Vagina (tissue), 2 donors: ENCODE measurements around the gene HELQ. TPM values are rescaled to one million over a fixed set of nuclear protein-coding genes. Genes with fewer than 3 reads are reported as not detected.

ENCODE experiments used
- DNase-seq, 2 donors: peaks; one replicate each; pipeline ENCODE4 v3.0.0-alpha.2; 2017; ENCODE audit errors: extremely low spot score in 2 of 2
- H3K27ac ChIP-seq: fragments of 200-600 bp; sonication (generic); one replicate; pipeline ENCODE4 v1.5.1; 2019
- H3K27me3 ChIP-seq: fragments of 200-600 bp; sonication (generic); one replicate; pipeline ENCODE4 v1.5.1; 2019
- H3K36me3 ChIP-seq, 2 donors: fragments of 200-600 bp; sonication (generic); one replicate each; pipeline ENCODE4 v1.5.1; 2017 to 2019
- H3K4me1 ChIP-seq: fragments of 200-600 bp; sonication (generic); one replicate; pipeline ENCODE4 v1.5.1; 2019
- H3K4me3 ChIP-seq, 2 donors: fragments of 200-600 bp; sonication (generic); 1 replicate in 1 of 2; 2 replicates in 1 of 2; pipeline ENCODE4 v1.5.1; 2016 to 2019
- H3K9me3 ChIP-seq: fragments of 200-600 bp; sonication (generic); one replicate; pipeline ENCODE4 v1.5.1; 2019
- POLR2A ChIP-seq, 2 donors: fragments of 450-650 bp; IDR thresholded peaks; one replicate each; pipeline ENCODE4 v1.6.1; 2017; ENCODE audit warnings: antibody characterized with exemption in 2 of 2, mild to moderate bottlenecking in 2 of 2, moderate library complexity in 2 of 2
- POLR2AphosphoS5 ChIP-seq, 2 donors: sonication (generic); formaldehyde crosslinking; IDR thresholded peaks; one replicate each; pipeline ENCODE4 v1.9.0; 2017; ENCODE audit warnings: antibody characterized with exemption in 2 of 2, mild to moderate bottlenecking in 2 of 2, low read depth in 1 of 2; ENCODE audit not compliant: insufficient read depth in 1 of 2
- intact Hi-C: fragments of 100-400 bp; cut with DNase I; formaldehyde crosslinking; loops from one replicate; pipeline ENCODE4 v1.15.1; 2023
- total RNA-seq: library from RNA; depleted of rRNA; stranded (reverse); fragments of >200 nt; gene quantifications from one replicate; pipeline ENCODE4 v1.2.3, GENCODE V29; 2016
- TF ChIP-seq, protein P1 (sequence below), 3 experiments: fragments of 450-650 bp in 2 of 3; fragments of 200-600 bp in 1 of 3; sonication (generic) in 1 of 3; IDR thresholded peaks; one replicate each; pipeline ENCODE4 v1.5.1; 2017 to 2019; ENCODE audit warnings: antibody characterized with exemption in 3 of 3, mild to moderate bottlenecking in 2 of 3, moderate library complexity in 2 of 3

Gene HELQ
- total RNA-seq, 1 donor from 2014 or later, result 14.2 TPM

DNA sequence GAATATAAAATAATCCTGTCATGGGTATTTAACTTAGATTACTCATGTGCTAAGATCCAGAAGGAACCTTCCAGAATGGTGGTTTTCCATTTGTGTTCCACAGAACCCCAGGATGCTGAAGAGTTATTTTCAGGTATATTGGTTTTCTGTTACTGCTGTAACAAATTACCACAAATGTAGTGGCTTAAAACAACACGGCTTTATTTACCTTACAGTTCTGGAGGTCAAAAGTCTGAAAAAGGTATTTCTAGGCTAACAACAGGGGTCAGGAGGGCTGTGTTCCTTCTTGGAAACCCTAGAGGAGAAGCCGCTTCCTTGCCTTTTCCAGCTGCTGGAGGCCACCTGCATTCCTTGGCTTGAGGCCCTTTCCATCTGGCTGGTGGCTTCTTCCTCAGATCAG lies 63.1 kb downstream of the HELQ start:
- Histone ChIP-seq H3K27ac (no peak overlapping the region), H3K4me1 (no peaks in the 10 kb centered on the region), H3K4me3 (no peak overlapping the region), H3K9me3 (no peaks in the 10 kb centered on the region), H3K36me3 (no peaks in the 10 kb centered on the region), H3K27me3 (no peaks in the 10 kb centered on the region)
- TF ChIP-seq POLR2AphosphoS5 (IDR thresholded peaks at IDR 0.05; ENCODE audit: insufficient read depth in 1 of 2, low read depth in 1 of 2), result no peak
- TF ChIP-seq, protein P1, sequence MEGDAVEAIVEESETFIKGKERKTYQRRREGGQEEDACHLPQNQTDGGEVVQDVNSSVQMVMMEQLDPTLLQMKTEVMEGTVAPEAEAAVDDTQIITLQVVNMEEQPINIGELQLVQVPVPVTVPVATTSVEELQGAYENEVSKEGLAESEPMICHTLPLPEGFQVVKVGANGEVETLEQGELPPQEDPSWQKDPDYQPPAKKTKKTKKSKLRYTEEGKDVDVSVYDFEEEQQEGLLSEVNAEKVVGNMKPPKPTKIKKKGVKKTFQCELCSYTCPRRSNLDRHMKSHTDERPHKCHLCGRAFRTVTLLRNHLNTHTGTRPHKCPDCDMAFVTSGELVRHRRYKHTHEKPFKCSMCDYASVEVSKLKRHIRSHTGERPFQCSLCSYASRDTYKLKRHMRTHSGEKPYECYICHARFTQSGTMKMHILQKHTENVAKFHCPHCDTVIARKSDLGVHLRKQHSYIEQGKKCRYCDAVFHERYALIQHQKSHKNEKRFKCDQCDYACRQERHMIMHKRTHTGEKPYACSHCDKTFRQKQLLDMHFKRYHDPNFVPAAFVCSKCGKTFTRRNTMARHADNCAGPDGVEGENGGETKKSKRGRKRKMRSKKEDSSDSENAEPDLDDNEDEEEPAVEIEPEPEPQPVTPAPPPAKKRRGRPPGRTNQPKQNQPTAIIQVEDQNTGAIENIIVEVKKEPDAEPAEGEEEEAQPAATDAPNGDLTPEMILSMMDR (IDR thresholded peaks at IDR 0.05), result no peak
- TF ChIP-seq POLR2A (IDR thresholded peaks at IDR 0.05), result no peak
- no peak for DNase-seq
- intact Hi-C loops, result no loop called here

DNA sequence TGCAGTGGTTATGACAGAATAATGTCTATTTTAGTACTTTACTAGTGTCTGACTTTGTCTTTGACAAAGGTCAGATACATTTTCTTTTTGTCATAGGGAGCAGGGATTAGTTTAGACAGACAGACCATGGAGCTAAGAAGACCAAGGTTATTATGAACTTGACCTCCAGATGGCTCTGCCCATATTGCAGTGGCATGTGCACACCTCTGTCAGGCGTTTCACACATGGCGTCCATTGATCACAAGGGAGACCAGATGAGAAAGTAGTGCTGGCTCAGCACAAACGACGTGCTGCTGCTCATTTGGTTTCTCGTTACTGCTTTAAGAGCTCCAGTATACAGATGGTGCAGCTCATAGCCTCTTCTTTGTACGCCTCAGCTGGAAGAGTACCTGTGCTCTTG lies 64.7 kb downstream of the HELQ start:
- H3K4me3 ChIP-seq, result no peak overlapping the region
- intact Hi-C loops, result no loop called here
- H3K36me3 ChIP-seq, result no peaks in the 10 kb centered on the region
- no peak for DNase-seq
- no peaks in the 10 kb centered on the region for H3K9me3 ChIP-seq
- H3K27me3 ChIP-seq, result no peaks in the 10 kb centered on the region
- no peak overlapping the region for H3K27ac ChIP-seq
- H3K4me1 ChIP-seq, result no peaks in the 10 kb centered on the region
- TF ChIP-seq POLR2A (IDR thresholded peaks at IDR 0.05), result no peak
- TF ChIP-seq POLR2AphosphoS5 (IDR thresholded peaks at IDR 0.05; ENCODE audit: insufficient read depth in 1 of 2, low read depth in 1 of 2), result no peak
- TF ChIP-seq, protein P1 (IDR thresholded peaks at IDR 0.05), result no peak

DNA sequence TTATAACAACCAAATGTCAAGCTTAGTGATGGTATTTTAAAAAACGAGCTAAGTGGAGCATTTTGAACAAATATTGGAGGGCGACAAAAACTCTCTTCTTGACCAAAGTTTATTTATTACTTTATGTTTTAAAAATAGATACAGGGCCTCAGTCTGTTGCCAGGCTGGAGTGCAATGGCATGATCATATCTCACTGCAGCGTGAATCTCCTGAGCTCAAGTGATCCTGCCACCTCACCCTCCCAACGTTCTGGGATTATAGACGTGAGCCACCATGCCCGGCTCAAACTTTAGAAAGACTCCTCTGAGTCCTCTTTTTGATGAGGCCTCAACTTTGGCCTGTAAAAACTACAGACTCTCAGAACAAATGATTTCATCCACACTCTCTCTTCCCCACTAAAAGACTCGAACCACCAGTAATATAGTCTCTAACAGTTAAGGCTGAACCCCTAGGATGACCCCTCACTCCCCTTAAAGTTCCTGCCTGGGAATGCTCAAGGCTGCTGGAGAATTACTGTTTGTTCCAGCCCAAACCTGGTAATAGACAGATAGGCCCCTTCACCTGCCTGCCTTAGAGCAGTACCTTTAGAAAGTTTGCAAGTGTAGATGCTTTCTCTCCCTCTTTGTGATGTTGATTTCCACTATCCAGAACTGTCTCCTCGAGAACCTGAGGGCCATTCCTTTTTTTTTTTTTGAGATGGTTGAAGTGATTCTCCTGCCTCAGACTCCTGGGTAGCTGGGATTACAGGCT lies 65.7 kb downstream of the HELQ start:
- Histone ChIP-seq H3K4me3 (no peak overlapping the region), H3K36me3 (no peaks in the 10 kb centered on the region), H3K27ac (no peak overlapping the region), H3K4me1 (no peaks in the 10 kb centered on the region), H3K27me3 (no peaks in the 10 kb centered on the region), H3K9me3 (no peaks in the 10 kb centered on the region)
- intact Hi-C loops, result no loop called here
- TF ChIP-seq, protein P1 (IDR thresholded peaks at IDR 0.05), result no peak
- TF ChIP-seq POLR2A (IDR thresholded peaks at IDR 0.05) (no peak), POLR2AphosphoS5 (IDR thresholded peaks at IDR 0.05; ENCODE audit: insufficient read depth in 1 of 2, low read depth in 1 of 2) (no peak)
- no peak for DNase-seq

DNA sequence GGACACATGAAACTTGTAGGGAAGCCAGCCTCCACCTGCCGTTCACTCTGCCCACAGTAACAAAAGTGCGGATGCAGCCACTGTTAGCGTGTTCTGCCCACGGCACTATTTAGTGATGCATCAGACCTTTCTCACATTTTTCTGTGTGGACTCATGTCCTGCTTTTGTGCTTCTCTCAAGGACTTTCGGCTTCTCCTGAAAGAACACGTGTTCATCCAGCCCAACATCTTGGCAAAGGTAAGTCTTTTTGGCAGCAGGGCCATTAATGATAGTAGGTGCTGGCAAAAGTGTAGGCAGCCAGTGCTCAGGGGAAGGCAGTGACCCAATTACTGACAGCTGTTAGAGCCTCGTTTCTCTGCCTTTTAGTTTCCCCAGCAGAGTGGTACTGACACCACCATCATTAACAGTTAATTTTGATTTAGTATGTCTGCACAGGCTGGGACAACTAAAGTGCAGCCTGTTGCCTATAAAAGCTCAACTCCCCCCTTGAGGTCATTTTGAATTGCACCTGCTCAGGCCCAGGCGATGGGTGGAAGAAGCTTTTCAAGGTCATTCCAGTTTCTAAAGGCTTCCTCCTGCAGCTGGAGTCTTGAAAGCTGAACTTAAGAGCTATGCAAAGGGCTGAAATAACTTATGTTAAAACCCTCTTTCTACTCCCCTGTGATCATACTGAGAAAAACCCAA lies 66.4 kb downstream of the HELQ start:
- no peaks in the 10 kb centered on the region for H3K27me3 ChIP-seq
- DNase-seq, result no peak
- H3K4me1 ChIP-seq, result no peaks in the 10 kb centered on the region
- TF ChIP-seq POLR2AphosphoS5 (IDR thresholded peaks at IDR 0.05; ENCODE audit: insufficient read depth in 1 of 2, low read depth in 1 of 2), result no peak
- TF ChIP-seq, protein P1 (IDR thresholded peaks at IDR 0.05), result no peak
- TF ChIP-seq POLR2A (IDR thresholded peaks at IDR 0.05), result no peak
- H3K27ac ChIP-seq, result no peak overlapping the region
- H3K9me3 ChIP-seq, result no peaks in the 10 kb centered on the region
- no peaks in the 10 kb centered on the region for H3K36me3 ChIP-seq
- no peak overlapping the region for H3K4me3 ChIP-seq
- intact Hi-C loops, result no loop called here

DNA sequence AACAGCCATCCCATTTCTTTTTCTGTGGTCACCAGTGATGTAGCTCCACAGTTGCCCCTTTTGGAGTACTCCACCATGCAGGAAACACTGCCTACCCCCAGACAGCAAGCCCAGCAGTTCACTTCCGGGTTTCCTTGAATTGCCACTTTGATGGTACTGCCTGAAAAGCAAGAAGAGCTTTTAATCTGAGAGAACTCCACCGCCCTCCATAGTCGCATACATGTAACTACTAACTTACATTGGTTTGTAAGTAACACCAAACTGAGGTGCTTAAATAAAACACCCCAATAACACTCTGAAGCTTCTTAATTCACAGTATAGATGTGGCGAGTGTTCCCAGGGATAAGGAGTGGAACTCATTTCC lies 67.3 kb downstream of the HELQ start:
- TF ChIP-seq POLR2A (IDR thresholded peaks at IDR 0.05), result no peak
- TF ChIP-seq, protein P1 (IDR thresholded peaks at IDR 0.05), result no peak
- TF ChIP-seq POLR2AphosphoS5 (IDR thresholded peaks at IDR 0.05; ENCODE audit: insufficient read depth in 1 of 2, low read depth in 1 of 2), result no peak

More for the DNA sequence above, 67.3 kb downstream of the HELQ start:
- Histone ChIP-seq H3K9me3 (no peaks in the 10 kb centered on the region), H3K27ac (no peak overlapping the region), H3K4me1 (no peaks in the 10 kb centered on the region), H3K27me3 (no peaks in the 10 kb centered on the region), H3K4me3 (no peak overlapping the region), H3K36me3 (no peaks in the 10 kb centered on the region)
- no peak for DNase-seq
- intact Hi-C loops, result no loop called here
